Peyer's patch (tissue), 4 donors: ENCODE measurements around the gene NPPA. TPM values are rescaled to one million over a fixed set of nuclear protein-coding genes. Genes with fewer than 3 reads are reported as not detected.

Source experiments
- DNase-seq, 3 donors: peaks; one replicate each; pipeline ENCODE4 v3.0.0-alpha.2; 2017 to 2019
- H3K27ac ChIP-seq, 4 donors: fragments of 200-600 bp; sonication (generic); one replicate each; pipeline ENCODE4 v1.5.1; 2016 to 2019
- H3K27me3 ChIP-seq, 2 donors: fragments of 200-600 bp; sonication (generic); one replicate each; pipeline ENCODE4 v1.5.1; 2019
- H3K36me3 ChIP-seq, 3 donors: fragments of 200-600 bp; sonication (generic); one replicate each; pipeline ENCODE4 v1.5.1; 2016 to 2019
- H3K4me1 ChIP-seq, 4 donors: fragments of 200-600 bp; sonication (generic); one replicate each; pipeline ENCODE4 v1.5.1; 2016 to 2019
- H3K4me3 ChIP-seq, 4 donors: fragments of 200-600 bp; sonication (generic); 1 replicate in 3 of 4; 2 replicates in 1 of 4; pipeline ENCODE4 v1.5.1; 2016 to 2019; ENCODE audit warnings: mild to moderate bottlenecking in 1 of 4
- H3K9me3 ChIP-seq, 4 donors: fragments of 200-600 bp; sonication (generic); one replicate each; pipeline ENCODE4 v1.5.1; 2016 to 2019; ENCODE audit warnings: mild to moderate bottlenecking in 1 of 4
- CTCF ChIP-seq, 6 experiments: fragments of 450-650 bp in 4 of 6; fragments of 200-600 bp in 2 of 6; sonication (generic) in 1 of 6; IDR thresholded peaks; one replicate each; pipeline ENCODE4 v1.5.1; 2017 to 2019; ENCODE audit warnings: antibody characterized with exemption in 6 of 6, mild to moderate bottlenecking in 3 of 6, moderate library complexity in 1 of 6
- POLR2A ChIP-seq, 2 donors: fragments of 450-650 bp; IDR thresholded peaks; one replicate each; pipeline ENCODE4 v1.5.1; 2017; ENCODE audit warnings: antibody characterized with exemption in 2 of 2, mild to moderate bottlenecking in 2 of 2, moderate library complexity in 2 of 2
- total RNA-seq, 4 donors: library from RNA; depleted of rRNA; stranded (reverse); fragments of >200 nt; gene quantifications; one replicate each; pipeline ENCODE4 v1.1.0, GENCODE V29; 2016

Gene NPPA
- total RNA-seq, 4 donors from 2014 or later = not detected

DNA sequence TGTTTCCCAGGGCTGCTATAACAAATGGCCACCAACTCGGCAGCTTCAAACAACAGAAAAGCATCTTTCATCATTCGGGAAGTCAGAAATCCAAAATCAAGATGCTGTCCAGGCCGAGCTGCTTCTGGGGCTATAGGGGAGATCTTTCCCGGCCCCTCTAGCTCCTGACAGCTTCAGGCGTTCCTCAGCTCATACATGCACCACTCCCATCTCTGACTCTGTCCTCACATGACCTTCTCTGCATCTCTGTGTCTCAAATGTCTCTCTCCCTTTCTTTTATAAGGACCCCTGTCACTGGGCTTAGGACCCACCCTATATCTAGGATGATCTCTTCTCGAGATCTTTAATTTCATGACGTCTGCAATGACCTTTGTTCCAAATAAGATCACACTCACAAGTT lies 25.0 kb upstream of the NPPA start:
- Histone ChIP-seq H3K27me3 (no peaks in the 10 kb centered on the region), H3K4me1 (no peaks in the 10 kb centered on the region)

DNA sequence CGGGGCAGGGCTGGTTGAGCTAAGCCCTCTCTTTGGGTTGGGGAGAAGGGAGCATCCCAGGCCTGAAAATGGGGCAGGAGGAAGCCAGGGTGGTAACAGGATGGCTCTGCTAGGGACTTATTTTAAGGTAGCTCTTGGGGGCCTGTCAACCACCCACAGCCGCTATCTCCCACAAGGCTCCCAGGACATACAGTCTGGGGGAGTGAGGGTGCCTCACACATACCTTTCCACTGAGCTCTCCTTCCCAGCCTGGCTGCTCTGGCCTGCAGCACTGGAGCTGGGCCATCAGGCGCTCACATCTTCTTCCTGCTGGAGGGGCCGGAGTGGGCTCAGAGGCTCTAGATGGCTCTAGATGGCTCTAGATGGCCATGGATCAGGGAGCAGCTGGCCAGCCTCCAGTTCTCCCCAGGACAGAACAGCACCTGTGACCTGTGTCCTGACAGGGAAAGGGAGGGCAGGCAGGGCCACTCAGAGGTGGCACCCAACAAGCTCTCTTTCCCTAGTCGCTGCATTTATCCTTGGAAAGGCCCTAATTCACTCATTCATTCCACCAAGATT lies 22.1 kb upstream of the NPPA start:
- no peaks in the 10 kb centered on the region for H3K36me3 ChIP-seq
- no peak overlapping the region for H3K27ac ChIP-seq
- no peak for TF ChIP-seq POLR2A (IDR thresholded peaks at IDR 0.05)
- no peak for TF ChIP-seq CTCF (IDR thresholded peaks at IDR 0.05)
- H3K9me3 ChIP-seq = no peaks in the 10 kb centered on the region
- H3K4me1 ChIP-seq = no peaks in the 10 kb centered on the region
- DNase-seq = no peak
- no peaks in the 10 kb centered on the region for H3K27me3 ChIP-seq
- H3K4me3 ChIP-seq = no peak overlapping the region

More for the DNA sequence above, 25.0 kb upstream of the NPPA start:
- TF ChIP-seq POLR2A (IDR thresholded peaks at IDR 0.05) = no peak
- TF ChIP-seq CTCF (IDR thresholded peaks at IDR 0.05) = no peak
- no peak for DNase-seq
- no peak overlapping the region for H3K4me3 ChIP-seq
- H3K9me3 ChIP-seq = no peaks in the 10 kb centered on the region
- no peak overlapping the region for H3K27ac ChIP-seq
- no peaks in the 10 kb centered on the region for H3K36me3 ChIP-seq

DNA sequence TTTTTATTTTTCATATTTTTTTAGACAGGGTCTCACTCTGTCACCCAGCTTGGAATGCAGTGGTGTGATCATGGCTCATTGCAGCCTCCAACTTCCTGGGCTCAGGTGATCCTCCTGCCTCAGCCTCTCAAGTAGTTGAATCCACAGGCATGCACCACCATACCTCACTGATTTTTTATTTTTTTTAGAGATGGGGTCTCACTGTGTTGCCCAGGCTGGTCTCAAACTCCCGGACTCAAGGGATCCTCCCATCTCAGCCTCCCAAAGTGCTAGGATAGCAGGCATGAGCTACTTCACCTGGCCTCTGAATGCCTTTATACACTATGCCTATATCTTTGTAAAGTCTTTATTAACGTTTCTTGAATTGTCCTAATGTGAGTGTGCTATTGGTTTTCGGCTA lies 21.5 kb upstream of the NPPA start:
- no peak for DNase-seq
- H3K27ac ChIP-seq = no peak overlapping the region
- no peaks in the 10 kb centered on the region for H3K9me3 ChIP-seq
- no peaks in the 10 kb centered on the region for H3K36me3 ChIP-seq
- H3K27me3 ChIP-seq = no peaks in the 10 kb centered on the region
- no peaks in the 10 kb centered on the region for H3K4me1 ChIP-seq
- no peak overlapping the region for H3K4me3 ChIP-seq
- TF ChIP-seq POLR2A (IDR thresholded peaks at IDR 0.05) (no peak), CTCF (IDR thresholded peaks at IDR 0.05) (no peak)

GRCh38 chr1:11868331-11868980 lies 20.9 kb upstream of the NPPA start:
- no peaks in the 10 kb centered on the region for H3K4me1 ChIP-seq
- no peaks in the 10 kb centered on the region for H3K27me3 ChIP-seq
- no peak for DNase-seq
- H3K27ac ChIP-seq = no peak overlapping the region
- TF ChIP-seq CTCF (IDR thresholded peaks at IDR 0.05) = no peak
- no peaks in the 10 kb centered on the region for H3K36me3 ChIP-seq
- no peak overlapping the region for H3K4me3 ChIP-seq
- no peaks in the 10 kb centered on the region for H3K9me3 ChIP-seq

- peaks cover 0 to 16% of the 10 kb centered on the region in 2 donors for H3K27me3 ChIP-seq
These were observed 15.3 kb upstream of the NPPA start for GRCh38 chr1:11862890-11863289.

More at GRCh38 chr1:11862890-11863289, 15.3 kb upstream of the NPPA start:
- no peak overlapping the region for H3K27ac ChIP-seq
- no peaks in the 10 kb centered on the region for H3K9me3 ChIP-seq
- DNase-seq = no peak
- no peak overlapping the region for H3K4me3 ChIP-seq
- no peaks in the 10 kb centered on the region for H3K4me1 ChIP-seq
- no peaks in the 10 kb centered on the region for H3K36me3 ChIP-seq
- TF ChIP-seq CTCF (IDR thresholded peaks at IDR 0.05) = no peak
- no peak for TF ChIP-seq POLR2A (IDR thresholded peaks at IDR 0.05)
